ENCODE measurements around the gene SF3A1.

Gene SF3A1

GRCh38 chr22:30299322-30299721 is 57.4 kb downstream of the SF3A1 start:
- no peak for DNase-seq

GRCh38 chr22:30297991-30298701 is 58.5 kb downstream of the SF3A1 start:
- no peak for DNase-seq

DNA sequence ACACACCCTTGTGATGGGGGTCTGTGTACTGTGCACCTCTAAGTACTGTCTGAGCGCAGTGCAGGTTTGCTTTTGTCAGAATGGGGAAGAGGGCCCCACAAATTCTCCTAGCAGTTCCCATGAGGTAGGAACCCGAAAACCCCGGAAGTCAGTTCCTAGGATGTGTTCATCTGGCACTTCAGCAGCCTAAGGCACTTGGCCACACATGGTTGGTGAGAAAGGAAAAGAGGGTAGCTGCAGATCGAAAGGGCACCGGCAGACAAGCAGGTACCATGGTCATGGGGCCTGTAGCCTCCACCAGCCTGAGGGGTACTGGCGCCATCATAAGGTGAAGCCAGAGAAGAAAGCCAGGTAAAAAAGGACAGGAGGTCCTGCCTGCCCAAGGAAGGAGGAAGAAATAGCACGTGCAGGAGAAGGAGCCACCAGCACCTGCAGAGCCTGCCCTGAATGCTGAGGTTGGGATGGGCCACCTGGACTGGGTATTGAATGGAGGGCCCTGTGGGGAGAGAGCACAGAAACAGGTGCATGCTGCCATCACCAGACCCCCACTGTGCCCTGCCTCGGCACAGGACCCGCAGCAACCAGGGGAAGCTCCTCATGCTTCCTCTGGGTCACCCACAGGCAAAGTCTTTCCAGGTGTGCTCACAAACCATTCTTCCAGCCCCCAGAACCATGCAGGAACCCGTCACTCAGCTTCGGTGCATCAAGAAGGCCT is 59.3 kb downstream of the SF3A1 start:
- no peak for DNase-seq

GRCh38 chr22:30296833-30297232 is 59.9 kb downstream of the SF3A1 start:
- DNase-seq = no peak

GRCh38 chr22:30296324-30296723 is 60.4 kb downstream of the SF3A1 start:
- no peak for DNase-seq

GRCh38 chr22:30295576-30295975 is 61.1 kb downstream of the SF3A1 start:
- DNase-seq = no peak

DNA sequence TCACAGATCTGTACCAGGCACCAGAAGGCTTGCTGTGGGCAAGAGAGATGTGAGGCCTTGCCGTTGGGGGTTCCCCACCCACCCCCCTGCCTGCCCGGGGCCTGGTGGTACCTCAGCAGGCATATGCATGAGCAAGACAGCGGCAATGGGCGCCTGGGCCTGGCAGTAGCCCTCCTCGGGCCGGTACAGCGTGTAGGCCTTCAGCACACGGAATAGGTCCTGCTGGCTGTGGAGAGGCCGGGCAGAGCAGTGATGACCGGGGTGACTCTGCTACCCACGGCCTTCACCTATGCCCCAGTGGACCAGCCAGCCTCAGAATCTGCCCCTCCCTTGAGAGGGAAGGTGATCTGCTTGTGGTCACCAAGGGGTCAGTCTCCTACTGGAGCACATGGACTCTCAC is 61.9 kb downstream of the SF3A1 start:
- no peak for DNase-seq

DNA sequence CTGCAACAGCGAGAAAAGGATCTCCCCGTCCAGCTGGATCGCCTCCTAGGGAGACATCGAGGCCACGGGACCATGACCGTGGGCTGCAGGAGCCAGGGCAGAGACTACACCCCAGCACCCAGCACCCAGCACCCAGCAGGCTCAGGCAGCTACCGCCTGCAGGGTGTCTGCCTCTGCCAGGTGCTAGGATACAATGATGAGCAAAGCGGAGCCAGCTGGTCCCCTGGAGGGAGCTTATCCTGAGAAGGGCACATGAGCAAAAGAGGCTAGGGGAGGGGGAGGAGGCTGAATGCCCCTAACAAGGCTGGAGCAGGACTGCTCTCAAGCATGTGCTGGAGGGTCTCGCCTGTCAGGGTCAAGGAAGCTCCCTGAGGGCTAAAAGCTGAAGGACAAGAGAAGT is 62.6 kb downstream of the SF3A1 start:
- DNase-seq = no peak

DNA sequence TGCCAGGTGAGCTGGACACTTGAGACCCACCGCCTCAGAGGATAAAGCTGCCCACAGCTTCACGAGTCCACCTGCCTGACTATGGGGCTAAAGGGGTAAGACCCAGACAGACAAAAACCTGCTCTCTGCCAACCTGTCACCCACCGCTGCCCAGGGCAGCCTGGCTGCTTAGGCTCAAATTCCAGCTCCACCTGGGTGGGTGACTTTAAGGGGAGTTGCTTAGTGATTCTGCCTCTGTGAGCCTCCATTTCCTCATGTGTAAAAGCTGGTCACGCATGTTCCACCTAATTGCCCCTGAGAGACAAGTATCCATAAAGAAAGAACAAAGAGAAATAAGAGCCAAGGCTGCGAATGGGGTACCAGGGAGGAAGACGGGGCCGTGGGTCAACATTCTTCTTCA is 63.7 kb downstream of the SF3A1 start:
- no peak for DNase-seq

- no peak for DNase-seq
These were observed 64.4 kb downstream of the SF3A1 start for GRCh38 chr22:30292069-30292970.

DNA sequence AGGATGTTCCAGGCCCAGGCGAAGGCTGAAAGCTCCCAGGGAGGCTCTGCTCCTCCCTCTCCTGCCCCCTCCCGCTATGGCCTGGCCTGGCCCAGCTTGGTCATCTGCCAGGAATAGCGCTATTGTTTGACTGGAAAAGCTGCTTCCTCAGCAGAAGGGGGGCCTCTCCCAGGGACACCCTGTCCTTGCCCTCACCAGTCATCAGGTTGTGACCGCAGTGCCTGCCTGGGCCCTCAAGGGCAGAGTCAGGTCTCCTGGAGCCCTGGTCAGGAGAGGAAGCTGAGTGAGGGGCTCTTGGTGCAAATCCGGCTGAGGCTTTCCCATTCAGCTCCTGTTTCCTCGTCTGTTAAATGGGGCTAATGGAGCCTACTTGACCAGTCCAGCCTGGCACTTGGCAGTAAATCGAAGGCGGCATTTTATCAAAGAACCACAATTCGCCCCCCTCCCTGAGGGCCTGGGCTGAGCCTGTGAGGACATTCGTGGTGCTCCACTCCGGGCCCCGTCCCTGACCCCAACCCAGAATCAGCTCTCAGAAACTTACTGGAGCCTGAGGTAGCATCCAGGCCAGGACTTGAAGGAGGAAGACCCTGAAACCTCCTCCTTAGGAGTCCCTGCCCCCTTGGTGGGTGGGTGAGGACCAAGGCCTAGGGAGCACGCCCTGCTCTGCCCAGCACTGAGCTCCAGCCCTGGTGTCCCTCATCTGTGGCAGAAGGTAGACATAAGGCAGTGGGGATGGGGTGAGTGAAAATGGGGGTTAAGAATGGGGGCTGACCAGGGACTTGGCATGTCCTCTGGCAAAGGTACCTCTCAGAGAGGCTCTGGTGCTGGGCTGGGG is 65.4 kb downstream of the SF3A1 start:
- no peak for DNase-seq

DNA sequence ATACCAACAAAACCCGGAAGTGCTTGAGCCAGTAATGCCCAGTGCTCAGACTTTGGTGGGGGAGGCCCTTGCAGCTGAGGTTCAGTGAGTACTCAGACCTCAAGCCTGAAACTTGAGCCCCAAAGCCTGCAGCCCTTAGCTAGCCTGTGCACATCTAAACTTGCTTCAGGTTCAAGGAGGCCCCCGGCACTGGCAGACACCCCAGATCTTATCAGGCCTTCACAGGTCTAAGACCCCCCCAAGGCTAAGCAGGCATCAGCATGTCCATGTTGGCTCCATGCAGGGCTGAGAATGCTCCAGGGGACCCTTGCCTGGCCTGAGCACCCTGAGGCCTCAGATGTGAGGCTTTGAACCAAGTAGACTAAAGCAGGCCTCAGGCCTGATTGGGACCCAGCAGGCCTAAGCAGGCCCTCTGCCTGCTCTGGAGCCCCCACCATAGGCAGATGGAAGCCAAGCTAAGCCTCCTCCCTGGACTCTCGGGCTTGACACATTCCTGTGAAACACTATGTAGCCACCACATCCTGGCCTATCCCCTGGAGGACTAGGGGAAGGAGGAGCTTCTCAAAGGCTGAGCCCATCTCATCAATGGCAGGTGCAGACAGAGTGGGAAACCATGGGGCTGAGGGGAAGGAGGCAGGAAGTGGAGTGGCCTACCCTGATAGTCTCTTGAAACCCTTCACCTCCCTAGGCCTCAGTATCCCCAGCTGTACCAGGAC is 66.2 kb downstream of the SF3A1 start:
- DNase-seq = no peak

DNA sequence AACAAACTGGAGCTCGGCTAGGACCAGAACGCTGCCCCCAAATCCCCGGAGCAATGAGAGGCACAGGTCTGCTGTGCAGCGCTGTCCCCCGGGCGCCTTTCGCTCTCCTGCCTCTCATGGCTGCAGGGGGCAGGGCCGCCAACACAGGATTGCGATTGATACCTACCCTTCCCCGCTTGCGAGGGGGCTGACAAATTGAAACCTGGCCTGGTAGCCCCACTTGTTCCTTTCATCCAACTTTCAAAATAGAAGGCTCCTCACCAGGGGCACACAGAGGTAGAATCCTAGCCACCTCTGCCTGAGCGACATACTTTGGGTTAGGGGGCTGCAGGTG is 66.7 kb downstream of the SF3A1 start:
- DNase-seq = no peak

DNA sequence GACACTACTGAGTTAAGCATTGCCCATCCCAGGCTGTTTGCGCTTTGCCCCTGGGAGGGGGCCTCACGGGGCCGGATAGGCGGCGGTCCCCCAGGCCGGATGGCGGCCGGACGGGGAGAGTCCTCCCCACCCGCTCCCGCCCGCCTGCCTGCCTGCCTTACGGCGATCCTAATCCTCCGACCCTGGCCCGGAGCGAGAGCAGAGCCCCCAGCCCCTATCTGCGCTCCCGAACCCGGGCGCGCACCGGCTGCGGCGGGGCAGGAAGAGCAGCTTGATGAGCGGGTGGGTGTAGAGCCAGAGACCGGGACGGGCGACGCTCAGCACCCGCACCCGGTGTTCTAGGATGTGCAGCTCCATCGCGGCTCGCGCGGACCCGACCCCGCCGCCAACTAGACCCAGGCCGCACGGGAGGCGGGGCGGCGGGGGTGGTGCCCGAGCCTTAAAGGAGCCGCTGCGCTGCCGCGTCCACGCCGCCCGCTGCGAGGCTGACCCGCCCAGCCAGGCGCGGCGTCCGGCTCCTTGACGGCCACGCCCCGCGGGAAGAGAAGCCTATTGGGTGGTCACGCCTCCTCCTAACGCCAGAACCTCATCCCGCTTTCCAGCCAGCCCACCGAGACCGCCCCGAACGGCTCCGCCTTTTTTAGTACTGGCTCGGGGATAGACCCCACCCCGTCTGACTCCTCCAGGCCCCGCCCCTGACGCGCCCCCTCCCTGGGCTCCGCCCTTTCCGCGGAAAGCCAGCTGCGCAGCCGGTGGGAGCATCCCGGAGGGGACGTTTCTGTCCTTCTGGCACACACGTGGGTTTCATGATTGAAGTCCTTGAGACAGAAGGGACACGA is 67.3 kb downstream of the SF3A1 start, which contains the start of gene CASTOR1:
CASTOR1 (minus strand) TSS at position 365 of the 839 bp plus-strand sequence; CDS start at position 357, 8 bp downstream.
- DNase-seq = peak; percentile 94

GRCh38 chr22:30288419-30289140 is 68.1 kb downstream of the SF3A1 start:
- DNase-seq = no peak

- DNase-seq = peak; percentile 33
These were observed 68.9 kb downstream of the SF3A1 start for GRCh38 chr22:30287648-30288418.

DNA sequence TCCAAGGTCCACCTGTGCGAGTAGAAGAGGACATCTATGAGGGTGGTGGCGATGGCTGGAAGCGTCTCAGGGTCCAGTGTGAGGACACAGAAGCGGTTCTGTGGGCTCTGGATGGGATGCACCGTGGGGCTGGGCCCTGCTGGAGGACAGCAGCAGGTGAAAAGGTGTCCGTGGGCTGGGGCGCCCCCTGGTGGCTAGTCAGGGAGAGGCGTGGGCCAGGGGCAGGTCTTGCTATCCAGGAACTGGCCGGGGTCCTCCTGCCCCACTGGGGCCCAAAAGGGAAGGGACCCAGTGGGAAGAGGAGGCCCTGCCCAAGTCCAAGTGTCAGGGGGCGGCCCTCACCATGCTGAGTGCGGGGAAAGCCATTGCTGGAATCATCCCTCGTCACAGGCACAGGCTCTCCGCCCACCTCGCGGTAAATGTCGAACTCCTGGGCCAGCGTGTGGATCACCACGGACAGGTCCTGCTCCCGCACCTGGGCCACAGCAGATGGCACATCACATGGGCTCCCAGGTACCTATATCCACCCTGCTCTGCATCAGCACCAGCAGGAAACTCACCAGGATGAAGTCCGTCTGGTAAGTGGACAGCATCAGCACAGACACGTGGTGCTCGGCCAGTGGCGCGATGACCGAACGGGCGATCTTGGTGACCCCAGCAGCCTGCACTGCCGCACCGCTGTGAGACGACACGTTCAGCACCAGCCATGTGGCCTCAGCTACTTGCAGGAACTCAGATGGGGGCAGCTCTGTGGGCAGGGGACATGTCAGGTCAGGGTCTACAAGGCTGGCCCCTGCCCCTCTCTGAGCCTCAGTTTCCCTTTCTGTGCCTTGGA is 69.7 kb downstream of the SF3A1 start:
- no peak for DNase-seq

DNA sequence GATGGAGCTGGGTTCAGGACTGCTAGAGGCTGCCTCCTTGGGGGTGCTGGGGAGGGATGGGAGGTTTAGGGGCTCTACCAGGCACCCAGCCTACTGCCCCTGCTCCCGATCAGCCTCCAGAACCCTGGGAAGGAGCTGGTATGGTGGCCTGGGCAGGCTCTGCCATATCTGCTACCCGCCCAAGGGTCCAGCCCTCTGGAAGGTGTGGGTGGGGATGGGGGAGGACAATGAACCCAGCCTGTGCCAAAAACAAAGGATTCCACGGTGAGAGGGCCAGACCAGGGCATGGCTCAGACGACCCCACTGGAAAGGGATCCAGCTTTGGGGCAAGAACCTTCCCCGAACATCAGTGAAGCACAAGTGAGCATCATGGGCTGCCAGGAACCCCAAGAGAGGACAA is 70.4 kb downstream of the SF3A1 start:
- no peak for DNase-seq

DNA sequence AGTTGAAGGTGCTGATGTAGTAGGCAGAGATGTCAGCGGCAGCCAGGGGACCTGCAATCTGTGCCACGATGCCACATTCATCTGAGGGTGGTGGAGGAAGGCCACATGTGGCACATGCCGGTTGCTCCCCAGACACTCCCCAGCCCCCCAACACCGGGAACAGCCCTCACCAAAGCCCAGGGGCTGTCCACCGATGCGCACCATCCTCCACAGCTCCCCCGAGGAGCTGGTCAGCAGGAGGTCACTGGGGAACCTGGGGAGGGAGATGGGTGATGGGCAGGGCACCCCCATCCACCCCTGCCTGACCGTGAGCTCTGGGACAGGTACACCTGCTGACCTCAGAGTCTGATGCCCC is 70.9 kb downstream of the SF3A1 start:
- DNase-seq = no peak
